Keratinocyte (primary cell): ENCODE measurements around the gene ZNF423. TPM values are rescaled to one million over a fixed set of nuclear protein-coding genes. Genes with fewer than 3 reads are reported as not detected.

ENCODE experiments used
- DNase-seq: peaks from one replicate; pipeline ENCODE4 v3.0.0-alpha.2; 2011; ENCODE audit warnings: low read depth, missing footprints, low spot score
- FAIRE-seq: peaks from 2 replicates; lab custom pipeline; 2011; peaks lifted over from hg19 to GRCh38; lab: Jason Lieb, UNC
- H2AFZ ChIP-seq: 2 replicates; pipeline ENCODE4 v1.6.0; 2012; ENCODE audit warnings: low read length, control low read depth, inconsistent platforms; ENCODE audit not compliant: control insufficient read depth
- H3K27ac ChIP-seq: 2 replicates; pipeline ENCODE4 v1.5.1; 2011; ENCODE audit warnings: low read length; ENCODE audit not compliant: control insufficient read depth, insufficient read depth
- H3K27me3 ChIP-seq: 3 replicates; pipeline ENCODE4 v1.6.0; 2011; ENCODE audit warnings: low read length; ENCODE audit not compliant: control insufficient read depth, insufficient read depth; ENCODE audit errors: extremely low read depth
- H3K36me3 ChIP-seq, 2 experiments: 2 replicates in 1 of 2; 3 replicates in 1 of 2; pipeline ENCODE4 v1.5.1; 2011; ENCODE audit warnings: low read length in 2 of 2, mild to moderate bottlenecking in 1 of 2; ENCODE audit not compliant: control insufficient read depth in 2 of 2, insufficient read depth in 2 of 2; ENCODE audit errors: extremely low read depth in 1 of 2
- H3K4me1 ChIP-seq: 3 replicates; pipeline ENCODE4 v1.5.1; 2011; ENCODE audit warnings: low read length; ENCODE audit not compliant: control insufficient read depth, insufficient read depth; ENCODE audit errors: extremely low read depth
- H3K4me2 ChIP-seq: 3 replicates; pipeline ENCODE4 v1.6.0; 2011; ENCODE audit warnings: low read depth, low read length; ENCODE audit not compliant: control insufficient read depth, insufficient read depth; ENCODE audit errors: extremely low read depth
- H3K4me3 ChIP-seq, 3 experiments: fragments of 200-600 bp in 1 of 3; sonication (generic) in 1 of 3; 2 replicates in 2 of 3; 3 replicates in 1 of 3; pipeline ENCODE4 v1.5.1; 2011 to 2016; ENCODE audit warnings: low read length in 3 of 3, mild to moderate bottlenecking in 3 of 3, control low read depth in 2 of 3, inconsistent platforms in 1 of 3, low read depth in 1 of 3, mixed read lengths in 1 of 3, mixed run types in 1 of 3, moderate library complexity in 1 of 3; ENCODE audit not compliant: control insufficient read depth in 2 of 3, insufficient read depth in 2 of 3; ENCODE audit errors: extremely low read depth in 1 of 3
- H3K79me2 ChIP-seq: 2 replicates; pipeline ENCODE4 v1.6.0; 2012; ENCODE audit warnings: low read length; ENCODE audit not compliant: control insufficient read depth, insufficient read depth
- H3K9ac ChIP-seq: 3 replicates; pipeline ENCODE4 v1.6.0; 2011; ENCODE audit warnings: low read length; ENCODE audit not compliant: control insufficient read depth, insufficient read depth; ENCODE audit errors: extremely low read depth
- H3K9me1 ChIP-seq: 3 replicates; pipeline ENCODE4 v1.6.0; 2011; ENCODE audit warnings: low read length; ENCODE audit not compliant: control insufficient read depth, insufficient read depth; ENCODE audit errors: extremely low read depth
- H3K9me3 ChIP-seq: 2 replicates; pipeline ENCODE4 v1.5.1; 2012; ENCODE audit warnings: low read depth, low read length; ENCODE audit not compliant: control insufficient read depth
- H4K20me1 ChIP-seq: 3 replicates; pipeline ENCODE4 v1.6.0; 2011; ENCODE audit warnings: low read length; ENCODE audit not compliant: control insufficient read depth, insufficient read depth; ENCODE audit errors: extremely low read depth
- CTCF ChIP-seq, 3 experiments: IDR thresholded peaks in 1 of 3; conservative IDR thresholded peaks in 1 of 3; optimal IDR thresholded peaks in 1 of 3; 2 replicates in 2 of 3; 3 replicates in 1 of 3; pipeline versions ENCODE3 to v1.5.1; 2011; ENCODE audit warnings: low read length in 3 of 3, mild to moderate bottlenecking in 3 of 3, moderate library complexity in 2 of 3, control low read depth in 1 of 3, inconsistent platforms in 1 of 3; ENCODE audit not compliant: insufficient read depth in 2 of 3; ENCODE audit errors: extremely low read depth in 1 of 3
- EZH2 ChIP-seq: IDR thresholded peaks from one replicate; pipeline ENCODE4 v1.6.1; 2012; ENCODE audit warnings: inconsistent platforms, mild to moderate bottlenecking, low read length, moderate library complexity
- dilution Hi-C: fragments of 300-500 bp; cut with MboI; formaldehyde crosslinking; loops from one replicate; pipeline ENCODE4 v1.7.0; 2020; ENCODE audit warnings: low sequenced_read_pairs; ENCODE audit not compliant: extremely low pct_ligation_motif_present
- polyA plus RNA-seq, 5 experiments: library from polyadenylated mRNA; depleted of rRNA in 3 of 5; stranded (reverse) in 3 of 5; stranded (forward) in 1 of 5; unstranded in 1 of 5; fragments of >200 nt; gene quantifications; 1 replicate in 1 of 5; 2 replicates in 3 of 5; 3 replicates in 1 of 5; pipeline versions ENCODE4 v1.2.1 to v1.2.3, GENCODE V29; 2011 to 2012; ENCODE audit warnings: missing spikeins in 2 of 5, low read depth in 1 of 5, low replicate concordance in 1 of 5

Gene ZNF423
- polyA plus RNA-seq, 1 donor (not counting 4 experiments of a cell fraction or from before 2014, with no cell fraction given), result 0.05 TPM

- dilution Hi-C loops, result no loop called here
- TF ChIP-seq EZH2 (no peak), CTCF (optimal IDR thresholded peaks at IDR 0.05 in 1 of 3, IDR thresholded peaks at IDR 0.05 in 1 of 3, conservative IDR thresholded peaks at IDR 0.05 in 1 of 3; ENCODE audit: extremely low read depth in 1 of 3, insufficient read depth in 2 of 3, low read length in 3 of 3) (no peak)
- FAIRE-seq (no peak), DNase-seq (no peak)
- H3K4me2 ChIP-seq, result no peak overlapping the region
- no peaks in the 10 kb centered on the region for H3K9me3 ChIP-seq
- no peaks in the 10 kb centered on the region for H4K20me1 ChIP-seq
- H3K36me3 ChIP-seq, result no peaks in the 10 kb centered on the region
- no peaks in the 10 kb centered on the region for H3K79me2 ChIP-seq
- H3K9me1 ChIP-seq, result no peaks in the 10 kb centered on the region
- no peak overlapping the region for H2AFZ ChIP-seq
- H3K27ac ChIP-seq, result no peak overlapping the region
- H3K4me3 ChIP-seq, result no peak overlapping the region
- no peaks in the 10 kb centered on the region for H3K27me3 ChIP-seq
- H3K4me1 ChIP-seq, result no peaks in the 10 kb centered on the region
- no peak overlapping the region for H3K9ac ChIP-seq
Measured at GRCh38 chr16:49545243-49545642, 310.7 kb downstream of the ZNF423 start.

GRCh38 chr16:49544828-49545227, 311.1 kb downstream of the ZNF423 start:
- no peak for FAIRE-seq

More at GRCh38 chr16:49544828-49545227, 311.1 kb downstream of the ZNF423 start:
- no peak for TF ChIP-seq CTCF (optimal IDR thresholded peaks at IDR 0.05 in 1 of 3, IDR thresholded peaks at IDR 0.05 in 1 of 3, conservative IDR thresholded peaks at IDR 0.05 in 1 of 3; ENCODE audit: extremely low read depth in 1 of 3, insufficient read depth in 2 of 3, low read length in 3 of 3)
- no peak for TF ChIP-seq EZH2
- Histone ChIP-seq H3K4me2 (no peak overlapping the region), H3K27ac (no peak overlapping the region), H3K27me3 (no peaks in the 10 kb centered on the region), H3K9me3 (no peaks in the 10 kb centered on the region), H3K79me2 (no peaks in the 10 kb centered on the region), H2AFZ (no peak overlapping the region), H3K9me1 (no peaks in the 10 kb centered on the region), H3K4me3 (no peak overlapping the region), H4K20me1 (no peaks in the 10 kb centered on the region), H3K9ac (no peak overlapping the region), H3K36me3 (no peaks in the 10 kb centered on the region), H3K4me1 (no peaks in the 10 kb centered on the region)
- dilution Hi-C loops, result no loop called here
- DNase-seq, result no peak
